GM10248 (cell line): Measurements from ENCODE around the gene NDUFB1.

Source experiments
- CTCF ChIA-PET: fragments of 300-600 bp; sonication (Branson Sonifier 250); formaldehyde crosslinking; extraction: SDS; loops from one replicate; lab custom pipeline; 2021; ENCODE audit warnings: antibody characterized with exemption; lab: Yijun Ruan, JAX
- POLR2A ChIA-PET: fragments of 350-650 bp; sonication (Branson Sonifier 250); formaldehyde crosslinking; extraction: SDS; loops from one replicate; lab custom pipeline; 2020; ENCODE audit warnings: antibody characterized with exemption; lab: Yijun Ruan, JAX
- DNase-seq: peaks from one replicate; pipeline ENCODE4 v3.0.0; 2012; ENCODE audit errors: extremely low spot score
- TF ChIP-seq, protein P1 (sequence below): IDR thresholded peaks from 2 replicates; pipeline ENCODE4 v1.5.1; 2012; ENCODE audit warnings: mild to moderate bottlenecking, low read depth; ENCODE audit errors: extremely low read depth, missing control alignments, control extremely low read depth

NDUFB1 gene

GRCh38 chr14:92121670-92122350 is at the start of gene NDUFB1, which contains the start of gene CPSF2:
NDUFB1 (minus strand) TSS chr14:92121706; CDS start chr14:92117637, 4,069 bp downstream.
CPSF2 (plus strand) TSS chr14:92121969; CDS start chr14:92130985, 9,016 bp downstream.
- peak; percentile 93 for DNase-seq
- ChIA-PET CTCF (interaction anchor here (0.7 to 11.7 kb wide), 15 partner anchors 9 to 591 kb away, joined by 3 to 134 read pairs (median 4); partner anchors contain the start of genes ATXN3 and TRIP11), POLR2A (interaction anchor here (0.7 to 1.9 kb wide), 4 partner anchors 11 to 608 kb away, joined by 3 to 10 read pairs (median 7); partner anchors contain the start of gene ATXN3)
- TF ChIP-seq, protein P1, sequence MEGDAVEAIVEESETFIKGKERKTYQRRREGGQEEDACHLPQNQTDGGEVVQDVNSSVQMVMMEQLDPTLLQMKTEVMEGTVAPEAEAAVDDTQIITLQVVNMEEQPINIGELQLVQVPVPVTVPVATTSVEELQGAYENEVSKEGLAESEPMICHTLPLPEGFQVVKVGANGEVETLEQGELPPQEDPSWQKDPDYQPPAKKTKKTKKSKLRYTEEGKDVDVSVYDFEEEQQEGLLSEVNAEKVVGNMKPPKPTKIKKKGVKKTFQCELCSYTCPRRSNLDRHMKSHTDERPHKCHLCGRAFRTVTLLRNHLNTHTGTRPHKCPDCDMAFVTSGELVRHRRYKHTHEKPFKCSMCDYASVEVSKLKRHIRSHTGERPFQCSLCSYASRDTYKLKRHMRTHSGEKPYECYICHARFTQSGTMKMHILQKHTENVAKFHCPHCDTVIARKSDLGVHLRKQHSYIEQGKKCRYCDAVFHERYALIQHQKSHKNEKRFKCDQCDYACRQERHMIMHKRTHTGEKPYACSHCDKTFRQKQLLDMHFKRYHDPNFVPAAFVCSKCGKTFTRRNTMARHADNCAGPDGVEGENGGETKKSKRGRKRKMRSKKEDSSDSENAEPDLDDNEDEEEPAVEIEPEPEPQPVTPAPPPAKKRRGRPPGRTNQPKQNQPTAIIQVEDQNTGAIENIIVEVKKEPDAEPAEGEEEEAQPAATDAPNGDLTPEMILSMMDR: no peak

DNA sequence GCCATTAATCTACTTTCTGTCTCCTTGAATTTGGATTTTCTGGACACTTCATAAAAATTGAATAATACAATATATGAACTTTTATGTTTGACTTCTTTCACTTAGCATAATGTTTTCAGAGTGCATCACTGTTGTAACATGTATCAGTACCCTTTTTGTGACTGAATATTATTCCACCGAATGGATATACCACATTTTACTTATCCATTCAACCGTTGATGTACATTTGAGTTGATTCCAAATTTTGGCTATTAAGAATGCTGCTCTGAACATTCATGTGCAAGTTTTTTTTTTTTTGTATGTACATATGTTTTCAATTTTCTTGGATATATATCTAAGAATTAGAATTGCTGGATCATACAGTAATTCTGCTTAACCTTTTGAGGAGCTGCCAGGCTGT is 43.5 kb upstream of the NDUFB1 start:
- CTCF ChIA-PET: no interaction called here
- no peak for DNase-seq
- POLR2A ChIA-PET: no interaction called here
- TF ChIP-seq, protein P1: no peak

GRCh38 chr14:92161521-92161920 is 40.0 kb upstream of the NDUFB1 start:
- no peak for DNase-seq
- ChIA-PET CTCF (no interaction called here), POLR2A (no interaction called here)
- TF ChIP-seq, protein P1: no peak

DNA sequence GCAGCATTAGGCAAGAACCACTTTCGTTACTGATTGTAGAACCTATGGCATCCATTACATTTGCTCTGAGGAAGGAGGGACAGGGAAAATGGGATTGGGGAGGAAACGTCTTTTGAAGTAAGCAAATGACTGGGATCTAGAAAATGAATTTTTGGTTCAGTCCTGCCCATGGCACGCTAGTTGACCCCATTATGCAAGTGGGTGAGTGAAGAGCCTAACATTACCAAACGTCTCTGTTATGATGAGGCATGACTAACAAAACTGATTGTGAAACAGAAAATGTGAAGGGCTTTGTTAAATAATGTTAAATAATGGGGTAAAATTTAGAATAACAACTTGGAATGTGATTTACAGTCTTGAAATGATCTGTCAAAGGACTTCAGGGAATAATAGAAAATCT is 39.1 kb upstream of the NDUFB1 start:
- ChIA-PET POLR2A (no interaction called here), CTCF (no interaction called here)
- TF ChIP-seq, protein P1: no peak
- no peak for DNase-seq

DNA sequence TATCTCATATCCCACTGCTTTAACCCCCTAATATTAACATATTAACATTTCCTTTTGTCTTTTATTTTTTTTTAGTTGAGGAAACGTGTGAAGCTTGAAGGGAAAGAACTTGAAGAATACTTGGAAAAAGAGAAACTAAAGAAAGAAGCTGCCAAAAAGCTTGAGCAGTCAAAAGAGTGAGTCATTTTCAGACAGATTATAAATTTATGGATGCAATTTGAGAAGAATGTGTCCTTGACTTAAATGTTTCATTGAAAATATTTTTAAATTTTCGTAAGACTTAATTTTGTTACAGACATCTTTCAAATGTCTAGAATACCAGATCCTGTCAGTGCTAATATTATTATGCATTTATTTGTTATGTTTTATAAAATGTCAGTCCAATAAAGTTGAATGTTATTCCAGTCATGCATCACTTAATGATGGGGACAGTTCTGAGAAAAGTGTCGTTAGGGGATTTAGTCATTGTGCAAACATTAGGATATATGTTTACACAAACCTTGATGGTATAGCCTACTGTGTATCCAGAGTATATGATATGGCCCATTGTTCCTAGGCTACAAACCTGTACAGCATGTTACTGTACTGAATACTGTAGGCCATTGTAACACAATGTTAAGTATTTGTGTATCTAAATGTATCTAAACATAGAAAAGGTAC is 32.9 kb upstream of the NDUFB1 start:
- no peak for DNase-seq
- TF ChIP-seq, protein P1: no peak
- CTCF ChIA-PET: no interaction called here
- POLR2A ChIA-PET: no interaction called here

DNA sequence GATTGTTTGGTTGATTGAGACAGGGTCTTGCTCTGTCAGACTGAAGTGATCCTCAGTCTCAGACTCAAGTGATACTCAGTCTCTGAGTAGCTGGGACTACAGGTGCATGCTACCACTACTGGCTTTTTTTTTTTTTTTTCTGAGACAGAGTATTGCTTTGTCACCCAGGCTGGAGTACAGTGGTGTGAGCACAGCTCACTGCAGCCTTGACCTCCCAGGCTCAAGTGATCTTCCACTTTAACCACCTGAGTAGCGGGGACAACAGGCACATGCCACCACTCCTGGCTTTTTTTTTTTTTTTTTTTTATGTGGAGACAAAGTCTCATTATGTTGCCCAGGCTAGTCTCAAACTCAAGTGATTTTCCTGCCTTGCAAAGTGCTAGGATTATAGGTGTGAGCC is 32.1 kb upstream of the NDUFB1 start:
- TF ChIP-seq, protein P1: no peak
- ChIA-PET POLR2A (no interaction called here), CTCF (no interaction called here)
- DNase-seq: no peak
